IMR-90 (cell line): ENCODE measurements around the gene NRP2. TPM values are rescaled to one million over a fixed set of nuclear protein-coding genes. Genes with fewer than 3 reads are reported as not detected.

Source experiments
- ATAC-seq: fragments of 200-7000 bp; cut with Tn5 transposase; 2 replicates; pipeline ENCODE4 v1.9.1; 2020; ENCODE audit warnings: low read depth, mild to moderate bottlenecking, moderate library complexity
- BruUV-seq: library from RNA; stranded (reverse); fragments of 400-500 nt; replicated peaks from 2 replicates; lab custom pipeline; 2021; lab: Mats Ljungman, UMichigan
- CTCF ChIA-PET: fragments of 300-600 bp; formaldehyde crosslinking; extraction: SDS; loops from one replicate; lab custom pipeline; 2021; ENCODE audit warnings: antibody characterized with exemption; lab: Yijun Ruan, JAX
- POLR2A ChIA-PET: fragments of 300-600 bp; sonication (Branson Sonifier 250); formaldehyde crosslinking; loops from one replicate; lab custom pipeline; 2022; ENCODE audit warnings: antibody characterized with exemption; ENCODE audit not compliant: unreplicated experiment; lab: Charles Lee
- DNase-seq: peaks from one replicate; pipeline ENCODE4 v3.0.0; 2013
- H2AFZ ChIP-seq: replicated peaks from 2 replicates; pipeline ENCODE3; 2013; ENCODE audit warnings: low read length, mild to moderate bottlenecking; ENCODE audit not compliant: poor library complexity
- H2AK5ac ChIP-seq: 2 replicates; pipeline ENCODE4 v1.6.1; 2013; ENCODE audit warnings: low read depth, low read length, inconsistent platforms
- H2AK9ac ChIP-seq: replicated peaks from 2 replicates; pipeline ENCODE3; 2013; ENCODE audit warnings: mild to moderate bottlenecking, low read depth, low read length, moderate library complexity; ENCODE audit not compliant: poor library complexity
- H2BK120ac ChIP-seq: 2 replicates; pipeline ENCODE4 v1.6.1; 2013; ENCODE audit warnings: low read depth, low read length, inconsistent platforms
- H2BK15ac ChIP-seq: 3 replicates; pipeline ENCODE4 v1.6.1; 2013; ENCODE audit warnings: low read depth, low read length, inconsistent platforms
- H2BK20ac ChIP-seq: 2 replicates; pipeline ENCODE4 v1.6.1; 2013; ENCODE audit warnings: low read depth, mild to moderate bottlenecking, inconsistent platforms, low read length, moderate library complexity
- H2BK5ac ChIP-seq: 2 replicates; pipeline ENCODE4 v1.6.1; 2013; ENCODE audit warnings: mild to moderate bottlenecking, low read depth, low read length, inconsistent platforms; ENCODE audit not compliant: poor library complexity, severe bottlenecking
- H3K14ac ChIP-seq: replicated peaks from 2 replicates; pipeline ENCODE4 v1.6.1; 2013; ENCODE audit warnings: low read depth, low read length, inconsistent platforms
- H3K18ac ChIP-seq: 2 replicates; pipeline ENCODE4 v1.6.1; 2013; ENCODE audit warnings: low read depth, low read length, control low read depth
- H3K23ac ChIP-seq: 2 replicates; pipeline ENCODE4 v1.6.1; 2013; ENCODE audit warnings: low read depth, low read length, inconsistent platforms
- H3K27ac ChIP-seq: 2 replicates; pipeline ENCODE4 v1.5.1; 2013; ENCODE audit warnings: mild to moderate bottlenecking, control low read depth, low read length; ENCODE audit not compliant: insufficient read depth
- H3K27me3 ChIP-seq: 2 replicates; pipeline ENCODE4 v1.6.1; 2013; ENCODE audit warnings: low read length; ENCODE audit not compliant: control insufficient read depth, insufficient read depth
- H3K36me3 ChIP-seq: 2 replicates; pipeline ENCODE4 v1.6.1; 2013; ENCODE audit warnings: low read length, mixed read lengths; ENCODE audit not compliant: control insufficient read depth, insufficient read depth
- H3K4ac ChIP-seq: 2 replicates; pipeline ENCODE4 v1.6.1; 2013; ENCODE audit warnings: low read depth, low read length, inconsistent platforms
- H3K4me1 ChIP-seq: 2 replicates; pipeline ENCODE4 v1.6.1; 2013; ENCODE audit warnings: low read length, mixed read lengths; ENCODE audit not compliant: control insufficient read depth, insufficient read depth
- H3K4me2 ChIP-seq: 2 replicates; pipeline ENCODE4 v1.6.1; 2013; ENCODE audit warnings: low read depth, mild to moderate bottlenecking, control low read depth, low read length, moderate library complexity
- H3K4me3 ChIP-seq: 2 replicates; pipeline ENCODE4 v1.5.1; 2013; ENCODE audit warnings: low read depth, mild to moderate bottlenecking, control low read depth, low read length, moderate library complexity; ENCODE audit not compliant: insufficient read depth
- H3K56ac ChIP-seq: 2 replicates; pipeline ENCODE4 v1.6.1; 2013; ENCODE audit warnings: low read length, inconsistent platforms; ENCODE audit not compliant: insufficient read depth; ENCODE audit errors: extremely low read depth
- H3K79me1 ChIP-seq, 2 experiments: 2 replicates each; pipeline ENCODE4 v1.6.1; 2013; ENCODE audit warnings: low read length in 2 of 2, inconsistent platforms in 1 of 2, low read depth in 1 of 2
- H3K9ac ChIP-seq: 2 replicates; pipeline ENCODE4 v1.6.1; 2013; ENCODE audit warnings: low read depth, low read length, control low read depth
- H3K9me1 ChIP-seq: 2 replicates; pipeline ENCODE4 v1.6.1; 2013; ENCODE audit warnings: low read length, inconsistent platforms; ENCODE audit not compliant: insufficient read depth
- H3K9me3 ChIP-seq: 2 replicates; pipeline ENCODE4 v1.6.1; 2013; ENCODE audit warnings: low read length; ENCODE audit not compliant: control insufficient read depth, insufficient read depth
- H4K20me1 ChIP-seq: 2 replicates; pipeline ENCODE4 v1.6.1; 2013; ENCODE audit warnings: low read length, inconsistent platforms; ENCODE audit not compliant: insufficient read depth
- H4K5ac ChIP-seq: 2 replicates; pipeline ENCODE4 v1.6.1; 2013; ENCODE audit warnings: mild to moderate bottlenecking, low read depth, low read length, control low read depth
- H4K8ac ChIP-seq, 2 experiments: 2 replicates each; pipeline ENCODE4 v1.6.1; 2013; ENCODE audit warnings: low read depth in 2 of 2, low read length in 2 of 2, control low read depth in 1 of 2, inconsistent platforms in 1 of 2
- H4K91ac ChIP-seq: 2 replicates; pipeline ENCODE4 v1.6.1; 2013; ENCODE audit warnings: low read depth, low read length, inconsistent platforms; ENCODE audit not compliant: insufficient read depth
- CHD1 ChIP-seq: IDR thresholded peaks from 2 replicates; pipeline ENCODE4 v1.6.1; 2012; ENCODE audit warnings: low read depth, low read length, improper control_type of control experiment
- RAD21 ChIP-seq: IDR thresholded peaks from 2 replicates; pipeline ENCODE4 v1.6.1; 2012; ENCODE audit warnings: low read length, improper control_type of control experiment
- RFX5 ChIP-seq: IDR thresholded peaks from 2 replicates; pipeline ENCODE4 v1.8.0; 2012; ENCODE audit warnings: low read depth, mild to moderate bottlenecking, low read length, moderate library complexity
- whole genome bisulfite sequencing, 2 experiments: methylation state at CpG; one replicate each; pipeline versions ENCODE4 v1.1.5 to v1.1.7; 2013; ENCODE audit warnings: missing lambda C conversion rate in 2 of 2; ENCODE audit not compliant: insufficient read length in 1 of 2; ENCODE audit errors: extremely low coverage in 2 of 2; 5-methylcytosine and 5-hydroxymethylcytosine counted together
- dilution Hi-C: fragments of 300-500 bp; cut with HindIII; formaldehyde crosslinking; loops from one replicate; pipeline ENCODE4 v1.14.3; 2018; ENCODE audit warnings: low sequenced_read_pairs; ENCODE audit not compliant: unreplicated experiment
- in situ Hi-C: fragments of 300-500 bp; cut with MboI; formaldehyde crosslinking; loops from 3 replicates; pipeline ENCODE4 v1.14.3; 2019; ENCODE audit warnings: low sequenced_read_pairs, inconsistent platforms, mixed read lengths
- intact Hi-C: fragments of 100-400 bp; cut with micrococcal nuclease; formaldehyde crosslinking; loops from 2 replicates; pipeline ENCODE4 v1.10.0; 2022
- polyA plus RNA-seq, 3 experiments: library from polyadenylated mRNA; depleted of rRNA; stranded (reverse); fragments of >200 nt; gene quantifications; 2 replicates each; pipeline ENCODE4 v1.2.3, GENCODE V29; 2012; ENCODE audit warnings: low replicate concordance in 1 of 3
- total RNA-seq: library from RNA; depleted of rRNA; stranded (reverse); fragments of >200 nt; gene quantifications from 2 replicates; pipeline ENCODE4 v1.2.3, GENCODE V29; 2012
- TF ChIP-seq, protein P1 (sequence below): fragments of 150-350 bp; IDR thresholded peaks from 2 replicates; pipeline ENCODE4 v1.6.1; 2016; ENCODE audit warnings: low read depth, mild to moderate bottlenecking, low read length, moderate library complexity, borderline replicate concordance

The NRP2 gene
- total and polyA plus RNA-seq, 2 of the 4 experiments (the other 2 are of a cell fraction) = 46.4 to 51.3 TPM

DNA sequence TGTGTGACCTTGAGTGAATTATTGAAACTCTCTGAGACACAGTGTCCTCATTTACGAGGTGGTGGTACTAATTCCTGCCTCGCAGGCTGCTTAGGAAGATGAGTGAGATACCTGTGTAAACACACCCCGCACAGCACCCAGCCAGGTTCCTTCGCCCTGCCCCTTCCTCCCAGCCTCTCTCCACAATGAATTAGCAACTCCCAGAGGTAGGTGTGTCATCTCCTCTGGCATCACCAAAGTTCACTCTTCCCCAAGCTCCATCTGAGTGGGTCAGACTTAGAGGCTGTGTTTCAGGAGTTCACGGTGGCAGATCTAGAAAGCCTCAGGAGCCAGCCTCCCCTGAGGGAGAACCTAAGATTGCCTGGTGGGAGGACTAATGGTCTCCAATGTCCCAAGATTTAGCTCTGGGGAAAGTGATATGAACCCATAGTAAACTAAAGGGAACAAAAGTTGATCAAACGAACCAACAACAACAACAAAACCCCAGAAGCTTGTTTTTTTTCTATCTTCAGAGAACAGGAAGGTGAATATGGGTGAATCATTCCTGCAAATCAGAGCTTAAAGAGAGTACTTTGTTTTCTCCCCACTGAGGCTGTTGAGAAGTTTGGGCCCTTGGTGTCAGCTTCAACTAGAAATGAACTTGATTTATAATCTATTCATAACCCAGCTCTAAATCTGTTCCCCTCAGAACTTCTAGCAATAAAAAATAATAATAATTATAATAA lies 44.4 kb upstream of the NRP2 start:
- no CpG with 5 or more reads among the region's 6 CpGs for WGBS, 2 experiments
- peaks cover 1% of the 10 kb centered on the region; the same call in 1 of the 2 replicates for H3K4me1 ChIP-seq
- no peak overlapping the region for H4K5ac ChIP-seq
- TF ChIP-seq, protein P1, sequence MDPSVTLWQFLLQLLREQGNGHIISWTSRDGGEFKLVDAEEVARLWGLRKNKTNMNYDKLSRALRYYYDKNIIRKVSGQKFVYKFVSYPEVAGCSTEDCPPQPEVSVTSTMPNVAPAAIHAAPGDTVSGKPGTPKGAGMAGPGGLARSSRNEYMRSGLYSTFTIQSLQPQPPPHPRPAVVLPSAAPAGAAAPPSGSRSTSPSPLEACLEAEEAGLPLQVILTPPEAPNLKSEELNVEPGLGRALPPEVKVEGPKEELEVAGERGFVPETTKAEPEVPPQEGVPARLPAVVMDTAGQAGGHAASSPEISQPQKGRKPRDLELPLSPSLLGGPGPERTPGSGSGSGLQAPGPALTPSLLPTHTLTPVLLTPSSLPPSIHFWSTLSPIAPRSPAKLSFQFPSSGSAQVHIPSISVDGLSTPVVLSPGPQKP = no peak
- TF ChIP-seq RAD21 (no peak), RFX5 (no peak), CHD1 (no peak)
- H3K36me3 ChIP-seq = no peaks in the 10 kb centered on the region
- no peak overlapping the region for H3K9ac ChIP-seq
- CTCF ChIA-PET = no interaction called here
- H3K18ac ChIP-seq = no peak overlapping the region
- peaks cover 5% of the 10 kb centered on the region; the same call in 1 of the 2 replicates for H3K9me3 ChIP-seq
- H2AK5ac ChIP-seq = no peak overlapping the region; the same call in 1 of the 2 replicates
- H3K4me2 ChIP-seq = no peak overlapping the region
- dilution Hi-C loops (no loop called here), intact Hi-C loops (no loop called here), in situ Hi-C loops (loop anchor here (25.0 kb wide), 1 partner anchor 101 kb away; no protein-coding TSS in a partner anchor)
- no TSS peak for BruUV-seq
- no peaks in the 10 kb centered on the region for H3K79me1 ChIP-seq
- no peak overlapping the region for H2BK15ac ChIP-seq
- no peak overlapping the region for H2BK5ac ChIP-seq
- H3K9me1 ChIP-seq = no peaks in the 10 kb centered on the region
- no peak overlapping the region for H2BK120ac ChIP-seq
- DNase-seq = no peak
- H3K23ac ChIP-seq = no peak overlapping the region
- H3K27ac ChIP-seq = no peak overlapping the region
- H4K8ac ChIP-seq = no peak overlapping the region
- POLR2A ChIA-PET = no interaction called here
- no peak overlapping the region for H4K91ac ChIP-seq
- no peaks in the 10 kb centered on the region for H4K20me1 ChIP-seq
- H2BK20ac ChIP-seq = no peak overlapping the region
- H3K27me3 ChIP-seq = no peaks in the 10 kb centered on the region
- H3K4ac ChIP-seq = no peak overlapping the region
- H2AFZ ChIP-seq = no peak overlapping the region
- H3K56ac ChIP-seq = no peak overlapping the region
- no peak for ATAC-seq
- H3K14ac ChIP-seq = no peak overlapping the region
- H3K4me3 ChIP-seq = no peak overlapping the region
- no peak overlapping the region for H2AK9ac ChIP-seq
